Posterior cingulate gyrus (tissue), 11 donors: ENCODE data around the gene CTSE.
"Not testable (repeated sequence)": the region's sequence is repeated elsewhere in the genome, so short reads cannot be mapped to it uniquely, and the experiment has no call there.

ENCODE experiments used
- DNase-seq, 10 donors: peaks; one replicate each; pipeline versions ENCODE4 v3.0.0 to v3.0.0-alpha.2; 2020 to 2021; ENCODE audit warnings: mixed read lengths in 3 of 10
- intact Hi-C: fragments of 100-400 bp; cut with DNase I; formaldehyde crosslinking; loops from one replicate; pipeline ENCODE4 v1.15.1; 2023

CTSE gene

DNA sequence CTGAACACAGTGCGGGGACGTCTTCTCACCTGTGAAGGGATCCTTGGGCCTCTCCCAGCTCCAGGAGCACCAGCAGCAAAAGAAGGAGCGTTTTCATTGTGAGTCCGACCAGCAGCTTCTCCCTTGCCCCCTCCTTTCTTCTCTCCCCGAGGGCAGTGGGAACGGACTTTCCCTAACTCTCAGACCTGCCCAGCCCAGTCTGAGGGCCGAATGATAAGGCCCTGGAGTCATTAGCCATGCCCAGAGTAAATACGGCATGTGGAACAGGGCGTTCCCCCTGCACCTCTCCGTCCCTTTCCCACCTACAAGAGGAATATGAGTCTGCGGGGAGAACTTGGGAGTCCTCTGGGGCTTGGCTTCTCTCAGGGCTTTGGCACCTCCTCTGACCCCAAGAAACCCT is at the start of gene CTSE:
TSS of gene CTSE (minus strand) at position 201 of the 400 bp plus-strand sequence. CDS start at position 97, 104 bp downstream.
- no peak for DNase-seq
- intact Hi-C loops: no loop called here

DNA sequence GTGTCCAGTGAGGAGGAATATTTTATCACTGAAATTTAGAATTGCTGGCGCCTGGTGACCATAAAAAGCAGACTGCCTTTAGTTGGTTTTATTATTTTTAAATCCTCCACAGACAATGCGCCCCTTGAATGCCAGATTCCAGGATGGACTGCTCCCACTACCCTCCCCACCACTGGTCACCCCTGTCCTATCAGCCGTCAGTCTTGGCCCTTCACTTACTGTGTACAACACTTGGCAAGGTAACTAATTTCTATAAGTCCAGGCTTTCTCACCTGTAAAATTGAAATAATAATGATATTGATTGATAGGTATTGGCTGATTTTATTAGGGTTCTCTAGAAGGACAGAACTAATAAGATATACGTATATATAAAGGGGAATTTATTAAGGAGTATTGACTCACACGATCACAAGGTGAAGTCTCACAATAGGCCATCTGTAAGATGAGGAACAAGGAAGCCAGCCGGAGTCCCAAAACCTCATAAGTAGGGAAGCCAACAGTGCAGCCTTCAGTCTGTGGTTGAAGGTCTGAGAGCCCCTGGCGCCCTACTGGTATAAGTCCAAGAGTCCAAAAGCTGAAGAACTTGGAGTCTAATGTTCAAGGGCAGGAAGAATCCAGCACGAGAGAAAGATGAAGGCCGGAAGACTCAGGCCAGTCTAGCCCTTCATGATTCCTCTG is 47.1 kb upstream of the CTSE start:
- no peak for DNase-seq
- intact Hi-C loops: no loop called here

DNA sequence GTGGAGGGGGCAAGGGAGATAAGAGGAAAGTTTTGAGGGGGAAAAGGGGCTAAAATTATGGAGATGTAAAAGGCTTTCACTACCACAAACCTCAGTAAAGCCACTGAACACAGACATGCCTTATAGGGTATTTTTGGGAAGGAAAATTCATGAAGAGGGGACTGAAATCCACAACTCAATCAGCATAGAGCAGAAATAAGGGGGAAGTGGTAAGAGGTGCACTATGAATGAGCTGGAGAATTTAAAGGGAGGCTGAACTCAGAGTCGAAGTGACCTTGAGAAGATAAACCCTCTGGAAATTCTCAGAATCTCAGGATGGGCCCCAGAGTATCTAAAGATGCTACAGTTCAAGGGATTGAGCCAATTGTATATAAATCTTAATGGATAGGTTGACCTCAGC is 44.6 kb upstream of the CTSE start:
- intact Hi-C loops: no loop called here
- DNase-seq: no peak

DNA sequence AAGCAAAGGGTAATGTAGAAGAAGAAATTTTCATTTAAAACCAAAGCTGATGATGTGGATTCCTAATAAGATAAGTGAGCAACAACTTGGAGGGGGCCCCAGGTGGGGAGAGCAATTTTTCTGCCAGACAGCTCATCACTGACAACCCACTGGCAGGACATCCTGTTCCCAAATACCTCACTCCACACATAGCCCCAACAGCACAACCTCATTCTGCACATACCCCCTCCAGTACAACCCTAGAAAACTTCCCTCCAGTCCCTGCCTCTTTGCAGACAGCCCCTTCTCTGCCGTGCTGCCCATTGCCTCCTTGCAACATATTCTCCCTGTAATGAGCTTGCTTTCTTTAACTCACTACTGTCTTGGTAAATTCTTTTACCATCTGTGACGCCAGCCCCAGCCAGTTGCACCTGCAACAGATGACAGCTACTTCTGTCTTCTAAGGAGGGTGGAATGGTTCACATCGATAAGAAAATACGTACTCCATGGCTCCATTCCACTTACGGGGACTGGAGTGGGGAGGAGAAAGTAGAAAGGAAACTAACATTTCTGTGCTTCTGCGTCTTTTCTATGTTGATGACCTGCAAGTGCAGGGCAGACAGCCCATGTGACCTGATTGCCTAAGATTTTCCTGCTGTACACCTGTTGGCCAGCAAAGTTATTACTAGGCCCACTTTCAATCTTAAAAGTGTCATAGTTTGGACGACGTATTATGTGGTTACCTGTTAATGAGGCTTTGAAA is 44.0 kb upstream of the CTSE start:
- intact Hi-C loops: no loop called here
- no peak for DNase-seq

- no peak for DNase-seq
- intact Hi-C loops: no loop called here
These were observed 42.9 kb upstream of the CTSE start for GRCh38 chr1:206066479-206067171.

- intact Hi-C loops: no loop called here
- no peak for DNase-seq
These were observed 42.0 kb upstream of the CTSE start for GRCh38 chr1:206065547-206066145.

- DNase-seq, intact Hi-C loops: not testable (repeated sequence)
These were observed 40.8 kb upstream of the CTSE start for GRCh38 chr1:206064501-206064900.

- not testable (repeated sequence) for DNase-seq
These were observed 40.3 kb upstream of the CTSE start for GRCh38 chr1:206064001-206064400.

DNA sequence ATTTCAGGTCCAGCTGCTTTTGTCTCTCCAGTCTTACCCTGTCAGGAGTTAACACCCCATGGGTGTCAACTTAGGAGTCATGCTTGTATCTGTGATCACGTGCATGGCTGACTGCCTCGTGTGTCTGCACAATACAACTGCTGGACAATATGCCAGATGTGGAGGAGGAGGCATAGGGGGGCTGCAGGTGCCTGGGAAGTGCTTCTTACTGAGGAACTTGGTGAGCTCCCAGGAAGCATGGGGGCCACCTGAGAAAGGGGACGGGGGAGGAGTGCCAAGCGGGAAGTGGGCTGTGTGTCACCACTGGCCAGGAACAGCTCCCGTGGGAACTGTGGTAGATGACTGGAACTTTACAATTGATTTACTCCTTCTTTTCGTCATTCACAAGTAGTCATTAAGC is 38.8 kb upstream of the CTSE start:
- no peak for DNase-seq
- intact Hi-C loops: no loop called here

More at GRCh38 chr1:206064001-206064400, 40.3 kb upstream of the CTSE start:
- intact Hi-C loops: not testable (repeated sequence)

DNA sequence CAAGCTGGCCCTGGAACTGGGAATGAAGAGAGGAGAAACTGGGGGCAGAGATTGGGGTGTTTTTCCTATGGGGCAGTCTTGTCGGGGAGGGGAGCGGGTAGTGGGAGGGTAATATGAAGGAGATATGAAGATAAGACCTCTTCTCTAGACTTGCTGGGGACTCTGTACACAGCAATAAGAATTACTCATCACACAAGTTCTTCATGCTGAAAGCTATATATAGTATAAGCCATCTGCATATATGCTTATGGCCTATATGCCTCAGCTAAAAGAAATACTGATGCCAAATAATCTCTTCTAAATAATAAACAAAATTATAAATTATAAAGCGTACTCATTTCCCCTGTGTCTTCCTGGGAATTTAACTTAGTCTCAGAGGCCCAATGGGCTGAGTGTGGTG is 37.1 kb upstream of the CTSE start:
- intact Hi-C loops: no loop called here
- DNase-seq: no peak

DNA sequence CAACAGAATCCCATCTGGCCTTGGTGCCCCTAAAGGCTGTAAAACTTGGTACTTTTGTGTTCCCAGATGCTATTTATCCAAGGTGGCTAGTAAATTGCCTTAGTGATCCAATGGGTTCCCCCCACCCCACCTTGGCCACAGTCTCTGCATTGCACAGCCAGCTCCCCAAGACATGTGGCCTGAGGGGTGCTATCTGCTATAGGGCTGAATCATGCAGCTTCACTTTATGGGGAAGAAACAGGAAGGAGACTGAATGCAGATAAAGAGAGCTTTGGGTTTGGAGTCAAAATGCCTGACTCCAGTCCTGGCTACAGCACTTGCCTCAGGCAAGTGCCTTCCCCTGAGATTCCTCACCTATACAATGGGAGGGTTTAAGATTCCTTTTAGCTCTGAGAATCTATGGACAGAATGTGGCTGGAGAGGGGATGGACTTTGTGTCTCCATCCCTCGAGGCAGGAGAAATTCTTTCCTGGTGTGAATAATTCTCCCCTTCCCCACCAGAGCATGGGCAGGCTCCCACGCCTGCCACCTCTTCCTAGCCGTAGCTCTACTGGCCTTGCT is 35.7 kb upstream of the CTSE start:
- intact Hi-C loops: no loop called here
- no peak for DNase-seq

DNA sequence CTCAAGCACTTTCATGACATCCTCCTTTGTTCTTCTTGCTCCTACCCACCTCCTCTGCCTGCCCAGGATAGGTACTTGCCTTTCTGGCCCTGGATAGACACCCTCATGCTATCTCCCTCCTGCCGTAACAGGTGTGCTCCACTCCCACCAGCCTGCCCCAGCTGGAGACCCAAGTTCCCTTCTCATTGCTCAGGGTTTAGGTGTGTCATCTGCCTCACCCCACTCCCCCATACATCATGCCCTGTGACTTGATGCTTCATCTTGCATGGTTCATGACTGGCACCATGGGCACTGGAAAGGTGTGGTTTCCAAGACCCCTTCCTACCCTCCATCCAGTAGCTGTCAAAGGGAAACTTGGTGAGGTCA is 35.2 kb upstream of the CTSE start:
- no peak for DNase-seq
- intact Hi-C loops: no loop called here

GRCh38 chr1:206058289-206058926 is 34.7 kb upstream of the CTSE start:
- DNase-seq, intact Hi-C loops: not testable (repeated sequence)

DNA sequence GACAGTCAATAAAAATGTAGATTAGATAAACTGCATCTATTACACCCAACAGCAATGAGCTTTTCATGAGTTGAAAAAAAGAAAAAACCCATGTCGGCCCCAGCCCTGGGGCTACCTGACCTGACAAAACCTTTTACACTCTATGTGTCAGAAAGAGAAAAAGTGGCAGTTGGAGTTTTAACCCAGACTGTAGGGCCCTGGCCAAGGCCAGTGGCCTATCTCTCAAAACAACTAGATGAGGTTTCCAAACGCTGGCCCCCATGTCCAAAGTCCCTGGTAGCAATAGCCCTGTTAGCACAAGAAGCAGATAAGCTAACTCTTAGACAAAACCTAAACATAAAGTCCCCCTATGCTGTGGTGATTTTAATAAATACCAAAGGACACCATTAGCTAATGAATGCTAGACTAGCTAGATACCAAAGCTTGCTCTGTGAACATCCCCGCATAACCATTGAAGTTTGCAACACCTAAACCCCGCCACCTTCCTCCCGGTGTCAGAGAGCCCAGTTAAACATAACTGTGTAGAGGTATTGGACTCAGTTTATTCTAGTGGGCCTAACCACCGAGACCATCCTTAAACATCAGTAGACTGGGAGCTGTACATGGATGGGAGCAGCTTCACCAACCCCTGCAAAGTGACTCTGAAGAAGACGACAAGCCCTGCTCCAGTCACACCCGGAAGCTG is 32.1 kb upstream of the CTSE start:
- DNase-seq, intact Hi-C loops: not testable (repeated sequence)

DNA sequence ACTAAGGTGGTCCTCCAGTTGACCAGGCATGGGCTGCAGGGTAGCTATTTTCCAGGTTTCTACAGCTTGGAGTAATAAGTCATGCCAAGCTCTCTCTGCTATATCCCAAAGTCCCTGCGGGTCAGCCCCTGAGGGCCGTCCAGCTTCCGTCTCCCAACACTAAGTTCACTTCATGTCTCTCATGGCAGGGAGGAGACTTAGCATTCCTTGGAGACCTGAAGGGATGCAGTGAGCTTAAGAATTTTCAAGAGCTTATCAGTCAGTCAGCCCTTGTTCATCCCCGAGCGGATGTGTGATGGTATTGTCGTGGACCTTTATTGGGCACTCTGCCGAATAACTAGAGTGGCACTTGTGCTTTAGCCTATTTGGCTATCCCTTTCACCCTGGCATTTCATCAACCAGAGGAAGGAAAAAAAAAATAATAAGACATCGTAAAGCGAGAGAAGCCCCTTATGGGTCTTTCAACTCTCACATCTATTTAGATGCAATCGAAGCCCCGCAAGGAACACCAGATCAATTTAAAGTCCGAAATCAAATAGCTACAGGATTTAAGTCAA is 31.5 kb upstream of the CTSE start:
- intact Hi-C loops, DNase-seq: not testable (repeated sequence)

DNA sequence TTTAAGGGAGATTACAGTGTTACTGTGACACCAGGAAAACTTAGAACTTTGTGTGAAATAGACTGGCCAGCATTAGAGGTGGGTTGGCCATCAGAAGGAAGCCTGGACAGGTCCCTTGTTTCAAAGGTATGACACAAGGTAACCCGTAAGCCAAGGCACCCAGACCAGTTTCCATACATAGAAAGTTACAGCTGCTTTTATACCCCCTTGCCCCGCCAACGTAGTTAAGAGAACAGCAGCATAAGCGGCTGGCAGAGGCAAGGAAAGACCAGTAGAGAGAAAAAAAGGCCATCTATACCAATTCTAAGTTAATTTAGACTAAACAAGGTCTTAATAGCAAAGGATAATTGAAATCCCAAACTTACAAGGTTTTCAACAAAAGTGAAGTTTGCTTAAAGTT is 29.9 kb upstream of the CTSE start:
- DNase-seq, intact Hi-C loops: not testable (repeated sequence)

DNA sequence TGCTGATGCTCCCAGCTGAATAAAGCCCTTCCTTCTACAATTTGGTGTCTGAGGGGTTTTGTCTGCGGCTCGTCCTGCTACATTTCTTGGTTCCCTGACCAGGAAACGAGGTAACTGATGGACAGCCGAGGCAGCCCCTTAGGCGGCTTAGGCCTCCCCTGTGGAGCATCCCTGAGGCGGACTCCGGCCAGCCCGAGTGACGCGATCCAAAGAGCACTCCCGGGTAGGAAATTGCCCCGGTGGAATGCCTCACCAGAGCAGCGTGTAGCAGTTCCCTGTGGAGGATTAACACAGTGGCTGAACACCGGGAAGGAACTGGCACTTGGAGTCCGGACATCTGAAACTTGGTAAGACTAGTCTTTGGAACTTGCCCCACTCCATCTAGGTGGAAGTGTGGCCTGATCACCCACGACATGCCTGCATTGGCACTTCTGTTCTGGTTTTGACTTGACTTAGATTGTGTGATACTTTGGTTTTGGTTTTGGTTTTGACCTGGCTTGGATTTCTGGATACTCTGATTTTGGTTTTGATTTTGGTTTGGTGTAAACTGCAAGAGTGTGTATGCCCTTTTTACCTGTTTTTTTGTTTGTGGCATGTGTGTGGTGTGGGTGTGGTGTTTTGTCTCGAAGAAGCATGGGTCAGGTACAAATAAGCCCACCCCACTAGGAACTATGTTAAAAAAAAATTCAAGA is 29.4 kb upstream of the CTSE start, which contains the start of gene RHEX:
TSS of gene RHEX (plus strand) at position 255 of the 692 bp plus-strand sequence. CDS start 44,656 bp downstream, outside the sequence.
- intact Hi-C loops: not testable (repeated sequence)
- DNase-seq: peak in 1 of 10 donors; percentile 84

DNA sequence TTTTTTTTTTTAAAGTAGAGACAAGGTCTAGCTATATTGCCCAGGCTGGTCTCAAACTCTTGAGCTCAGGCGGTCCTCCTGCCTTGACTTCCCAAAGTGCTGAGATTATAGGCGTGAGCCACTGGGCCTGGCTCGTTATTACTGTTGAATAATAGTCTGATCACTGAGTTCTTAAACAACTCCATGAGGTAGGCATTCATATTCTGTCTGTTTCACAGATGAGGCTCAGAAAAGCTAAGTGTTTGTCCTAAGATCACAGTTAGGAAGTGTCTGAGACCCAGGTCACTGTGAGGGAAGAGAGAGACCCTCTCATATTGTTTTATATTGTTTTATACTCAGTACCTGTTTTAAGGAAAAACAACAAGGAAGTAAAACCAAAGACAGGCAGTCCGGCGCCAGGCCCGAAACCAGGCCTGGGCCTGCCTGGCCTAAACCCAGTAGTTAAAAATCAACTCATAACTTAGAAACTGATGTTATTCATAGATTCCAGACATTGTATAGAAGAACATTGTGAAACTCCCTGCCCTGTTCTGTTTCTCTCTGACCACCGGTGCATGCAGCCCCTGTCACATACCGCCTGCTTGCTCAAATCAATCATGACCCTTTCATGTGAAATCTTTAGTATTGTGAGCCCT is 28.7 kb upstream of the CTSE start:
- DNase-seq, intact Hi-C loops: not testable (repeated sequence)
